Midbrain (tissue), 1 donor: ENCODE measurements around the gene GCLC.
"Not testable (repeated sequence)": the region's sequence is repeated elsewhere in the genome, so short reads cannot be mapped to it uniquely, and the experiment has no call there.

Experiments
- DNase-seq: peaks from one replicate; lab custom pipeline; 2025; lab: John Stamatoyannopoulos, UW

The GCLC gene

DNA sequence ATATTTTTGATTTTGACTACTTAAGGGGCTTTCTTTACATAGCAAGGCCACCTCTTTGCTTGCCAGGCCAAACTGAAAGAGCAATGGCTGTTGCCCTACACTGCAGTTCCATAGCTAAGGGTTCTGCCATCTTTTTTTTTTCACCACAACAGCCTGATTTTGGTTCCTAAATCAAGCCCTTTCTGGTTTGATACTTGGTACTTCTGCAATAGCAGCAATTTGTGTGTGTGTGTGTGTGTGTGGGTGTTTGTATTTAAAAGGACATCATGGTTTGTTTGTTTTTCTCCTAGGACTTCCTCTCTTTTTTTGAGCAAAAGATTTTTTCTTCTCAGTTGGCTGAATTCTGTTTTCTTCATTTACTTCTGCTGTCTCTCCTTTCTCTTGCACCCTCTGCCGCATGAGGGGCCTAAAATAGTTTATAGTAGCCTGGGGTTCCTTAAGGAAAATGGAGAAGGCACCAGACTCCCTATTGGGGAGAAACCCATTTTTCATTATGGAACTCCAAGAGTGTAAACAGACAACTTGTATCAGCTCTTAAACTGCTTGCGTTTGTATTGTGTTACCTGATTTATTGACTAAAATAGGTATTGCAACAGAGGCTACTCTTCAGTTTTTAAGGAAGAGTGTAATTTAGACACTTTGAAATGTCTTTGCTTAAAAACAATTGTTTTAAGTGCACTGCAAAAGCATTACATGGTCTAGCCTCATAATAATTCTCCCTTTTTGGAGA is 12.2 kb upstream of the GCLC start:
- no peak for DNase-seq

DNA sequence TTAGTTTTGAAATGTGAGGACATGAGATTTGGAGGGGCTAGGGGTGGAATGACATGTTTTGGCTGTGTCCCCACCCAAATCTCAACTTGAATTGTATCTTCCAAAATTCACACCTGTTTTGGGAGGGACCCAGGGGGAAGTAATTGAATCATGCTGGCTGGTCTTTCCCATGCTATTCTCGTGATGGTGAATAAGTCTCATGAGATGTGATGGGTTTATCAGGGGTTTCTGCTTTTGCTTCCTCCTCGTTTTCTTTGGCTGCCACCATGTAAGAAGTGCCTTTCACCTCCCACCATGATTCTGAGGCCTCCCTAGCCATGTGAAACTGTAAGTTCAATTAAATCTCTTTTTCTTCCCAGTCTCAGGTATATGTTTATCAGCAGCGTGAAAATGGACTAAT is 8.7 kb upstream of the GCLC start:
- DNase-seq: not testable (repeated sequence)

DNA sequence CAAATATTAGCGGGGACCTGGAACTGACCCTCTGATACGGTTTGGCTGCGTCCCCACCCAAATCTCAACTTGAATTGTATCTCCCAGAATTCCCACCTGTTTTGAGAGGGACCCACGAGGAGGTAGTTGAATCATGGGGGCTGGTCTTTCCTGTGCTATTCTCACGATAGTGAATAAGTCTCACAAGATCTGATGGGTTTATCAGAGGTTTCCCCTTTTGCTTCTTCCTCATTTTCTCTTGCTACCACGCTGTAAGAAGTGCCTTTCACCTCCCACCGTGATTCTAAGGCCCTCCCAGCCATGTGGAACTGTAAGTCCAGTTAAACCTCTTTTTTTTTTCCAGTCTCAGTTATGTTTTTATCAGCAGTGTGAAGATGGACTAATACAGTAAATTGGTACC is 6.8 kb upstream of the GCLC start:
- not testable (repeated sequence) for DNase-seq

- peak; percentile 98 for DNase-seq
Measured at GRCh38 chr6:53547811-53548496, 3.1 kb upstream of the GCLC start.

DNA sequence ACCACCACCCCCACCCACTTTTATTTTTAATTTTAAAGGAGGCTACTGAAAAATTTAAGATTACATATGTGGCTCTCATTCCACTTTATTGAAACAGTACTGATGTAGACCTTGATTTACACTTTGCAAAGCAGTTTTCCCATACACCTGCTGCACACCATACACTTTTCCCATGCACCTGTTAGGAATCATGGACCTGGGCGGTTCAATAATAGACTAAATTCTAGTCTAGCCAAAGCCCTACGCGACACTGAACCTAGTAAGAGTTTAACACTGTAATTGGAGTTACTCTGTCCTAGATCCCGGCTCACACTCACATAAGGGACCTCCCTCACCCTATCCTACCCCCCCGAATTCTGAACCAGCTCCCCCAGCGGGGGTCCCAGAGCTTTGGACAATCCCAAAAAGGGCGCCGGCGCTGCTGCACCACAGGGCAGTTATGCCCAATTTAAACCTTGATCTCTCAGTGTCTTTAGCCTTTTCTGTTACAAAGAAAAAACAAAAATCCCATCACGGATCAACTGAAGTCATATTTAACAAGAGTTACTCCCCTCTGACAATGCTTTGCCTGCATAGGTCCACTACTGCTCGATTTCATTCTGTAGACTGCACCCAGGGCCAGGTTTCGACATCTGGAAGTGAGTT is 2.4 kb upstream of the GCLC start:
- DNase-seq: no peak

DNA sequence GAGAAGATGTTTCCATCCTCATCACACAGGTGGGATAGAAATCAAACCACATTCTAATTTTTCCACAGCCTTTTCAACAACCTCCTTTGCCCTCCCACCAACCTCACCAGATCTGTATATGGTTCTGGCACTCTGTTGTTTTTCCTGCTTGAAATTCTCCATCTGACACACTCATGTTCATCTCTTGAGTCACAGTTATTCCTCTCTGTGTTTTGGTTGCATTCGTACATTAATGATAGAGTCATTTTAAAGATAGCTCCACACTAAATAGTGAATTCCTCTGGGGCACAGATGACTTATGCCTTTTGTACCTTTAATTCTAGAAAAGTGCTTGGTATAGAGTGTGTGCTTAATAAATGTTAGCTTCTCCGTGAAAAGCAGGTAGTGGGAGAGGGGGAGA is 1.4 kb upstream of the GCLC start:
- no peak for DNase-seq

GRCh38 chr6:53544217-53544469 is 758 bp downstream of the GCLC start:
- DNase-seq: no peak

DNA sequence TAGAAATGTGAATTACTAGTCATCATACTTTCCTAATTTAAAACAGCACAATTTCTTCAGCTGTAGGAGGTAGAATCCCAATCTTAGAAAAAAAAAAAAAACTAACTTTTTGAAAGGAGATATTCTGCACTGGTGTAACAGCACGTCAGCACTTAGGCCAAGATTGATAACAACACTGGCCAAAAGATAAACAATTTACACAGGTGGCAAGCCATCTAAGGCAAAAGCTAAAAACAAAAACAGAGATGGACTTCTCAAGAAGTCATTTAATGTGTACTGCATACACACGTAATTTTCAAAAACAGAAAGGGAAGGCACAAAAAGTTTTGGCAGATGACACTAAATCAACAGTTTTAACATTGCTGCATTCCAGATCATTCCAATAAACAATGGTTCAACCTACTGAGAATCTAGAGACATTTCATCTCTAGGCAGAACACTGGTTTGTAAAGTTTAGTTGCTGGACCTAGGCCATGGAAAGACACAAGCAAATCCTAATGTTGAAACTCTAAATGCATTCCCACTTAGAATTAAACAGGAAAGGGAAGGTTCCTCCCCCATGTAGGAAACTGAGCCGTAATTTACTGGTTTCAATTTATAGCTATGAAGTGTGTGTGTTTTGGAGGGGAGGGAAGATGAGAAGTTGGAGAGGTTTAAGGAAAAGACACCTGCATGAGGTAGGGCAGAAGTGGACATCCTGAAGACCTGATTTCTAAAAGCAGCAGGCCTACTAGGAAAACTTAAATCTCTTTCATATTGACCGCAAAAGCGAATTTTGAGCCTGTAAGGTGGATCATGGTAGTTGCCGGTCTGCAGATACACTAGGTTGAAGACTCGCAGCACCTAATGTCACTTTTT is 1.3 kb downstream of the GCLC start:
- DNase-seq: no peak

- no peak for DNase-seq
Measured at GRCh38 chr6:53541900-53542299, 3.0 kb downstream of the GCLC start.

DNA sequence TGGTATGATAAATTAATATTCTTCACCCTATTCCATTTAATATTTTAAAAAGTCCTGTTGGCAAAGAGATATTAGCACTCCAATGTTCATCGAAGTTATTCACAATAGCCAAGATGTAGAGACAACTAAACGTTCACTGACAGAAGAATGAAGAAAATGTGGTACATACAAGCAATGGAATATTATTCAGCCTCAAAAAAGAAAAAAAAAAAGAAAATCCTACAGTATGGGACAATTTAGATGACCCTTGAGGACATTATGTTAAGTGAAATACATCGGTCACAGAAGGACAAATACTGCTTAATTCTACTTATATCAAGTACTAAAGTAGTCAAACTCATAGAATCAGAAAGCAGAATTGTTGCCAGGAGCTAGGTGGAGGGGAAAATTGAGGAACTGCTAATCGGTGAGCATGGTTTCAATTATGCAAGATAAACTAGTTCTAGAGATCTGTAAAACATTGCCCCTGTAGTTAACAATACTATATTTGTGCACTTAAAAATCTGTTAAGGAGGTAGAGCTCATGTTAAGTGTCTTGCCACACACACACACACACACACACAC is 4.7 kb downstream of the GCLC start:
- no peak for DNase-seq

- DNase-seq: no peak
Measured at GRCh38 chr6:53539561-53539960, 5.3 kb downstream of the GCLC start.

DNA sequence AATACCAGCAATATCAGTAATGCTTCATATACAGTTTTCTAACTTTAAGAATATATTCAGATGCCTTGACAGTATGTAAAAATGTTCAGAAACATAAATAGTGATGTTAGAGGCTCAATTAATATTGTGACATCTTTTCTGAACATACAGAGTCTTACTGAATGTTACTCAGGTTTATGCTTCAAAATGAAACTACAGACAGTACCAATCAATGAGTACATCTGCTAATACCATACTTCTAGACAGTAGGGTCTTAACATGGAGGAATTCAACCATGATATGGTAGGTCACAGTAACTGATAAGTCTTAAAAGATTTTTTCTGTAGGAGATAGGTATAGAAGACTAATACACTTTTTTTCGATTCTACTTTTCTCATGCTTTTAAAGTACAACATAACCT is 8.3 kb downstream of the GCLC start:
- no peak for DNase-seq

GRCh38 chr6:53532942-53533341 is 12.0 kb downstream of the GCLC start:
- DNase-seq: no peak

- DNase-seq: no peak
Measured at GRCh38 chr6:53532061-53532797, 12.7 kb downstream of the GCLC start.

DNA sequence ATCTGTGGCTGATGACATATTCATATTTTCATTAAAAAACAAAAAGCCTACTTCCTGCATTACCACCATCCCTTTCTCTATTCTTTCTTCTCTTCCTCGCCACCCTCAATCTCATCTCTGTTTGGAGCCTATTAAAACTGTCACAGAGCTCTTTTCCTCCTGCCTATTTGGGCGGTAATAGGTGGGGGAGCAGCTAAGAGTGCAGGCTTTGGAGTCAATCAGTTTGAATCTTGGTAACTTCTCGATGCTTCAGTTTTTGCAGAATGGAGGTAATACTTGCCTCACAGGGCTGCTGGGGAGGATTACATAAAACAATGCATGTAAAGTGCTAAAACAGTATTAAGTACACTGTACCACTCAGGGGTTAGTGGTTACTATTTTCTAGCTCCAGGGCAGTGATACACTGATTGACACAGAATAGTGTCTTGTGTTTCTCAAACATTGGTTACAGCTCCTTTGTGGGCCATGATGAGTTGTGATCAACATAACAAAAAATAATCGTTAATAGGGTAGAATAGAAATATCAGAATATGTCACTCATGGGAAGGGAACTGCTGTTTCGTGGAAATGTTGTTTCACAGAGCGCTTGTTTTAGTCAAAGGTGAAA is 14.0 kb downstream of the GCLC start:
- no peak for DNase-seq

DNA sequence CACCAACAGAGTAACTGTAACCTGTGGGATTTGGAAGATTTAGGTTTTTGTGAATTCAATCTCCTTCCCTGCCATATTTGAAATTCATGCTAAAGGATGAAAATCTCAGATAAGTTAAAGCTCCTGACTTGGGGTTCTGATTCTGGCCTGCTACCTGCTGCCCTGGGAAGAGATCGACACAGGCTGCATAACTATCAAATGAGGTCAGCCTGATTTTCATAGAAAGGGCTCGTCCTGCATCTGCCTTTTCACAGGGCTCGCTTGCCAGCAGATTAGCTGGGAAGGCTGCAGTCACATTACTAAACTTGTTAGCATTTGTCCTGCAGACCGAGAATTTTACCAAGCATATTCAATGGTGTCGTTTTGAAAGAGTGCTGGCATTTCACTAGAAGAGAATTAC is 14.6 kb downstream of the GCLC start:
- DNase-seq: no peak

DNA sequence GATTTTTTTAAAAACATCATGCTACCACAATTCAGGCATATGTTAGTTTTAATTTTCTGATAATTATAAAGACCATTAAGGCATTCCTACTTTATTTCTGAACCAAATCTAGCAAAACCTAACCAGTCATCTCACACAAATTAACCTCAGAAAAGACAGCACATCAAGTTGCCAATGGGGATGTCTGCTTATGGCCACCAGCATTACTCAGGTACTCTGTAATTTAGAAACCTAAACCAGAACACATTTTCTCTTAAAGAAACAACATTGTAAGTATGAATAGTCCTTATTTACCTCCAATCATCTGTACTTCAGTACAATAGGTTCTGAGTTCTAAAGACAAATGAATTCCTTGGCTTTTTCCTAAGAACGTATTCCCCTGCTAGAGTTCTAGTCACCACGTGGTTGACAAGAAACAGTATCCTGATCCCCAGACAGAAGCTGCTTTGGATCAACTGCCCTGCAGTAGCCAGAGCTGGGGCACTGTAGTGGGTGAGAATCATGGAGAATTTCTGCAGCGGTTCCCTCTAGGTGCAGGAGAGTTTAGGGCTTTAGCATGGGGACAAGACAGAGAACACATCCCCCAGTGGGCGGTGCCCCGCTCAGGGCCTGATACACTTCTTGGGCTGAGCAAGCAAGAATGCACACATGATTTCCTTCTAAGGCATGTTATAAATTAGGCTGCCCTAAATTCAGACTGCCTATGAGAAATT is 15.4 kb downstream of the GCLC start:
- no peak for DNase-seq

- DNase-seq: no peak
Measured at GRCh38 chr6:53528107-53528506, 16.8 kb downstream of the GCLC start.

- DNase-seq: no peak
Measured at GRCh38 chr6:53527249-53527765, 17.6 kb downstream of the GCLC start.

DNA sequence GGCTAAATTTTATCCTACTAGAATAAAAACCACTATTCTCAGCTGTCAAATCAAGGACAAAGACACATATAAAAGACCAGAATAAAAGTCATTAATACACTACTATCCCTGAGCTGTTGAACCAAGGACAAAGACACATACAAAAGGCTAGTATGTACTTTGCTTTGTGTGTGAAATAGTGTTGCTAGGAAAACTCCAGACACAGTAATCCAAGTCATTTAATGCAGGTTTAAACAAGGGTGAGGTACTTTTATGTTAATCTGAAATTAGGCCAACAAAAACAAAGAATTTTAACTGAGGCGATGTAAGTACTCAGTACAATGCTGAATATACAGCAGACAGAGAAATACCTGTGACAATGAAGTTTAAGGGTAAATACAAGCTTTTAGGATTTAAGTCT is 18.9 kb downstream of the GCLC start:
- DNase-seq: no peak
